Activated gamma-delta T cell treated with Interleukin-2 at 50 U/mL for 16 hours (primary cell): Measurements from ENCODE around the gene MTG1.

Experiments
- DNase-seq: peaks from one replicate; pipeline ENCODE4 v3.0.0-alpha.2; 2020

MTG1 gene

DNA sequence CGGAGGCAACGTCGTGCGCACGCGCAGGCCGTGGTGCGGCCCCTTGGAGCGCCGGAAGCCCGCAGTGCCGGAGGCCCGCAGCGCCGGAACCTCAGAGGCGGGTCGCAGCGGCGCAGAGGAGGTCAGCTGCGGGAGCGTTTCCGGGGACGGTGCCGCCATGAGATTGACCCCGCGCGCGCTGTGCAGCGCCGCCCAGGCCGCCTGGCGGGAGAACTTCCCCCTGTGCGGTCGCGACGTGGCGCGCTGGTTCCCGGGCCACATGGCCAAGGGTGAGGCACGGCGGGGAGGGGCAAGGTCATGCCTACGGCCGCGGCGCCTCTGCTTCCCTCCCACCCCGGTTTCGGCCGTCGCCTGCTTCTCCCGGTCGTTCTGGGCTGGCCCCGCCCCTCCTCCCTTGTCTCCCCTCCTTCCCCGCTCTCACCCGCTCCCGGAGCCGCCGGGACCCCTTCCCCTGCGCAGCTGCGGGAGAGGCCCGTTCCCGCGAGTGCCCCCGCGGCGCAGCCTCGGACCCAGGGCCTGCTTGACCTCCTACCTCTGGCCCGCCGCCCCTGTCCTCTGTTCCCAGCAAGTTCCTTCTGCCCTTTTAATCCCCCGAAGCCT, at the start of gene MTG1:
Gene MTG1, plus strand, starts transcription at position 94 of the 600 bp plus-strand sequence. Its CDS starts 64 bp downstream, at position 158.
- peak; percentile 90 for DNase-seq

GRCh38 chr10:133344236-133344635, 49.7 kb upstream of the MTG1 start:
- no peak for DNase-seq

DNA sequence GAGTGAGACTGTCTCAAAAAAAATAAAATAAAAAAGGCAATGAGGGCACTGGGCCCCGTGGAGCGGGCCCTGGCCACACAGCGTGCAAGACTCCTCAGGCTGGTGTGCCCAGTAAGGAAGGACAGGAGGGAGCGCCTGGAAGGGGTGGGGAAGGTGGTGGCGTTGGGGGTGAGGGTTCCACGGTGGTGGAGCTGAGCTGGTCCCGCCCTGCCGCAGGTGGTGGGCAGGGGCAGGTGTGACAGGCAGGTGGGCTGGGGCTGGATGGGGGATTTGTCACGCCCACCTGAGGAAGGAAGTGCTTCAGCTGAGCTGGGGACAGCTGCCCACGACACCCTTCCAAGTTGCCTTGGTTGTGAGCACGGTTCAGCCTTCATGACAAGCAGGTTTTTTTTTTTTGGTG, 47.5 kb upstream of the MTG1 start:
- DNase-seq, result no peak

DNA sequence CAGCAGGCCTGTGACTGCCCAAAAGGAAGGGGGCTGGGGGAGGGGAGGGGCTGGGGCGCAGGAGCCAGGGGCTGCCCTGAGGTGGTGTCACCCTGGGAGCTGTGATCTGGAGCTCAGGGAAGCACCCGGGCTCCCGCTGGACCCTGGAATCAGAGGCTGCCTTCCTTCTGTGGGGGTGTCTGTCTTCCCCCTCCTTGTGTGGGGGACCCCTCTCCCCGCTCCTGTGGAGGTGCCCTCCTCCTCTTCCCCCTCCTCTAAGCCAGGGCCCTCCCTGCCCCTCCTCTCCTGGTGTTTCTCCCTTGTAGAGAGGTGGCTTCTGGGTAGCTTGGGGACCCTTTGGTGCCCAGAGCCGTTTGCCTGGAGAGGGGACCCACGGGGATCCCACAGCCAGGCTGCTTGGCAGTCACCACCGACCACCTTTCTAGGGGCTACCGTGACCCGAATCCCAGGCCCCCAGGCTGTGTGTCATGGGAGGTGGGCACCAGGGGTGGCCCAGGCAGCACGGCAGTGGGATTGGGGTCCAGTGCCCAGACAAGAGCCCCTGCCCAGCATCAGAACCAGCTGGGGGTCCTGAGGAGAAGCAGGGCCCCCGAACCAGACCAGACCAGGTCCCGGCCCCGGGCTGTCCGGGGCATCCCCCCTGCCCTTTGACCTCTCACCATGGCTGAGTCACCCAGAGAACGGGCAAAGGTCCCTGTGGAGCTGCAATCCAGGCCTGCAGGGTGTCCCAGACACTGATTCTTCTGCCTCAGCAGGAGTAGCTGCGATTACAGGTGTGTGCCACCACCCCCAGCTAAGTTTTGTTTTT, 46.0 kb upstream of the MTG1 start:
- no peak for DNase-seq

DNA sequence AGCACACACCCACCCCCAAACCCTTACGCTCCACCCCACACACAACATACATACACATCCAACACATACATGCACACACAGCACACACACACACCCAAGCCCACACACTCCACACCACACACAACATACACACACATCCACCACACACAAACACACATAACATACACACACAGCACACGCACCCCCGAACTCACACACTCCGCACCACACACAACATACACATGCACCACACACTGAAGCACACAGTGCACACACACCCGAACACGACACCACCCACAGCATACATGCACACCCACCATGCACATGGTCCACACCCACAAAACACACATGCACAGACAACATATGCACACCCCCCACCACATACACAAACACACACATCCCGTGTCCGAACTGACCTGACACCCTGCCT, 44.8 kb upstream of the MTG1 start:
- no peak for DNase-seq

DNA sequence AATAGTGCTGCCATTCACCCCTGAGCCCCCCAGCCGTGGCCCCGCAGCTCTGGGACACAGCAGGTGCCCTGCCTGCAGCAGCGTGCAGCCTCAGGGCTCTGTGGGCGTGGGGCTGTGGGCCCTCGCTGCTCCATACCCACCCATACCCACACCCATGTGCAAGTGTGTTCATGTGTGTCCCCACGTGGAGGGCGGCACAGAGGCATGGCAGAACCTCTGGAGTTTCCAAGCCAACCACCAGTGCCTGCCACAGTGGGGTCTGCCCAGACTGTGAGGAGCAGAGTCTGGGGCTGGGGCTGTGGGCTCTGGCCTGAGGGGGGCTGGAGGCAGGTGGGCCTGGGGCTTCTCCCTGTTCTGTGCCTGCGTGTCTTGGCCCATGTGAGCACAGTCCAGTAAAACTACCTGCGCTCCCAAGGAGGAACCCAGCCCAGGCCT, 44.4 kb upstream of the MTG1 start:
- DNase-seq, result no peak

DNA sequence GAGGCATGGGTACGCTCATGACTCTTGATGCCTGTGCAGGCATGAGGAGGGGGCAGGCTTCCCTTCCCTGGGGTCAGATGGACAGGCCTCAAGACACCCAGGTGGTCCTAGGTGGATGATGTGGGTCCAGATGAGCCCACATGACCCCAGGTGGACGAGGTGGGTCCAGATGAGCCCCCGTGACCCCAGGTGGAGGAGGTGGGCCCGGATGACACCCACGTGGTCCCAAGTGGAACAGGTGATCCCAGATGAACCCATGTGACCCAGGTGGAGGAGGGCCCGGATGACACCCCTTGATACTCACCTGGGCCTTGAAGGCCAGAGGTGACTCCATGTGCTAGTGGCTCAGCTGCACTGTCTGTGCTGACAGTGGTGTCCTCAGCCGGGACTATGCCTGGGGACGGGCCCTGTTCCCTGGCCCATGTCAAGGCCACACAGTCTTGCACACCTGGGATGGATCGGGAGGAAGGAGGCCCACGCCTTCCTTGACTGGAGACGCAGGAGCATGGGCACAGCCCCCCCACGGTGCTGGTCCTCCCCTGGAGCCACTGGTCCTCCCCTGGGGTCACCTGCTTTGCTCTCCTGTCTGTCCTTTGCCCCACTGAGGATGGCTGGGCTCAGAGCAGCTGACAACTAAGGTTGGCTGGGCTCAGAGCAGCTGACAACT, 43.5 kb upstream of the MTG1 start:
- DNase-seq, result no peak

DNA sequence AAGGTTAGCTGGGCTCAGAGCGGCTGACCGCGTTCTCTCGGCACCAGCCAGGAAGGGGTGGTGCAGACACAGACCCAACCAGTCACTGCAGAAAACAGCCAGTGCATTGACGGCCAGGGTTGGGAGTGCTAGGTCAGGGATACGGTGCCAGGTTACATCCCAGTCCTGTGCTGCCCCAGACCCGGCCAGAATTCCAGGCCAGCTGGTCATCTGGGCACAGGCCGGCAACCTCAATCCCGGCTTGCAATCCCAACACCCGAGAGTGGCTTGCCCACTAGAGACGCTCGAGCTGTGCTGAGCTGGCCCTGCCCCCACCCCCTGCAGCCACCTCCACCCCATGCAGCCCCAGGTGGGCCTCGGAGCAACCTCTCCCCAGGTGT, 43.0 kb upstream of the MTG1 start:
- no peak for DNase-seq

GRCh38 chr10:133351408-133352318, 42.3 kb upstream of the MTG1 start:
- no peak for DNase-seq

DNA sequence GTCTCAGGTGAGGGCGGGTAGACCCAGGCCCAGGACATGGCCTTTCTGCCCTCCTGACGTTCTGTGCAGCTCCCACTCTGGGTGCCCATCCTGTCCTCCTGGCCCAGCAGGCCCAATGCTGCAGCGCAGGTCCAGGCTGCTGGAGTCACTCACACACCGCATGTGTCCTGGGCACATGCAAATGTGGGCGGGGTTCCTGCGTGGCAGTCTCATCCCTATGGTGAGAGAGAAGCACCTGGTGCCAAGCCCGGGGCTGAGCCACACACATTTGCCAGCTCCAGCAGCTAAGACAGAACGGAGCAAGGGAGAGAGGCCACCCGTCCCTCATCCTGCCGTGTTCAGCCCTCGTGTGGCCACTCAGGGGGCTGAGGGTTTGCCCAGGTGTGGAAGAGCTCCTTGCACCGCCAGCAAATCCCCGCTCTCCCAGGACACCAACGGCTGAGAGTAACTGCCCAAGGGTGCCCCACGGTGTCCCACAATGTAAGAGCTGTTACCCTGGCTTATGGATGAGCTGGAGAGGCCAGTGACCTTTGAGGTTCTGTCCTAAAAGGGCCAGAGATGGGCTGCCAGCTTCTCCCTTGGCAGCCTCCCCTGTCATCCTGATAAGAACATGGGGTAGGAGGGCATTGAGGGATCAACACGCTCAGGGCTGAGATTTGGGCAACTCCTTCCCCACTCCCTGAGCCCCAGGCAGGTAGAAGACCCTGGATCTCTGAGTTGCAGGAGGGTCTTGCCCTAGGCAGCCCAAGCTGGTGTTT, 40.6 kb upstream of the MTG1 start:
- no peak for DNase-seq

DNA sequence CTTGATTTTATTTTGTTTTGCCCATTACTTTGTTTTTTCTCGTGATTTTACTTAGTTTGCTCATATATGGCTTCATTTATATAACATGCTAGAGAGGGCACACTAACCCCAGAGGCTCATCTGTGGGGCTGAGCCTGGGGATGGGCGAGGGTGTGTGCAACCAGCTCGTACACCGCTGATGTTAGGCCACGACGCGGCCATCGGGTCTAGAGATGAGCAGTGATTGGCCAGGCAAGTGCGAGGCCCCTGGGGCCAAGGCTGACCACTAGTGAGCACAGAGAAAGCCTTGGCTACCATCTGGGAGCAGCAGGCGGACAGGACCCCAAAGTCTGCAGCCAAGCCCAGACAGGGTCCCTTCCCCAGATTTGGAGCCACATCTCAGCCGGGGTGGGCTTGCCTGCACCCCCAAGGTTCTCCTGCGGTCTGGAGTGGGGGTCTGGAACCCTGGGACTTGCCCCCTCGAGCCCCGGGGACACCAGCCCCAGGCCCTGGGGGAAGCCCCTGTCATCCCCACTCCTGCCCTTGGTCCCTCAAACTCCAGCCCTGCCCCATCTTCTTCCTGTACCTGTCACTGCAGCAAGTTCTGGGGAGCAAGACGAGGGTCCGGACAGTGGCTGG, 39.9 kb upstream of the MTG1 start:
- no peak for DNase-seq

GRCh38 chr10:133354672-133355240, 39.2 kb upstream of the MTG1 start:
- no peak for DNase-seq

- DNase-seq, result no peak
Observed at GRCh38 chr10:133355266-133355665, 38.7 kb upstream of the MTG1 start.

- no peak for DNase-seq
Observed at GRCh38 chr10:133355991-133356390, 38.0 kb upstream of the MTG1 start.

GRCh38 chr10:133356549-133357284, 37.2 kb upstream of the MTG1 start:
- DNase-seq, result no peak

GRCh38 chr10:133357285-133358161, 36.4 kb upstream of the MTG1 start, which contains the start of gene FUOM:
TSS of gene FUOM (minus strand) at chr10:133358019. CDS start at chr10:133358007, 12 bp downstream.
- peak; percentile 55 for DNase-seq

DNA sequence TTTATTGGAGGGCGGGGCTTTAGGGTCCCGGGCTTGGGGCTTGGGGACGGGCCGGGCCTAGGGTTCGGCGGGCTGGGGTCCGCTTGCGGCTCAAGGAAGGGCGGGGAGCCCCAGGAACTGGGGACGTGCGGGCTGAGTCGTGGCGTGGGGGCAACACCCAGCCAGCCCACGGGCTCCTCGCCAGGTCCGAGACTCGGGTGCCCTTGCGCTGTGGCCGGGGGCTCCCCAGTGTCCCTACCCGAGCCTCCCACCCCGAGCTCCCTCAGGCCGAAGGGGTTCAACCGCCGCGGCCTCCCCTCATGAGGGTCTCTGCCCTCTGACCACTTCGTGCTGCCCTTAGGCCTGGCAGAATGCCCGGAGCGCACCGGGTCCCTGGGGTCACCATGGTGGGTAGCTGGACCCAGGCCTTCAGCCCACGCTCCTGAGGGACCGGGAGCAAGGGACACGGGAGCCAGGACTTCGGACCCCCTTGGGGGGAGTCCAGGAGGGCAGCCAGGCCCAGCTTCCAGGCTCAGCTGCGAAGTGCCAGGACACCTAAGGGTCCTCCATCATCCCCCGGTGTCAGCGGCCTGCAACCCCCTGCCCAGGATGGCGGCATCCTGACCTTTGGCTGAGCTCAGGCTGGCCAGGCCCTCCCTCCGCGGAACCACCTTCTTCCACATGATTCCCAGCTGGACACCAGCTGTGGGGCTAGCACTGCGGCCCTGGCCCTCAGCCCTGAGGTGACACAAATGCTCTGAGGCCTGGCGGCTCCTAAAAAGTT, 35.6 kb upstream of the MTG1 start:
- DNase-seq, result no peak

GRCh38 chr10:133358925-133359310, 35.0 kb upstream of the MTG1 start:
- no peak for DNase-seq

- no peak for DNase-seq
Observed at GRCh38 chr10:133359554-133359971, 34.4 kb upstream of the MTG1 start.
